SIG-M5 (cell line): ENCODE results near the gene GOLGA8T.
"Not testable (repeated sequence)": the region's sequence is repeated elsewhere in the genome, so short reads cannot be mapped to it uniquely, and the experiment has no call there.

Experiments
- DNase-seq: peaks from one replicate; lab custom pipeline; 2025; lab: John Stamatoyannopoulos, UW

The GOLGA8T gene

GRCh38 chr15:30192119-30192745, 57.4 kb downstream of the GOLGA8T start:
- not testable (repeated sequence) for DNase-seq

- DNase-seq: not testable (repeated sequence)
Measured at GRCh38 chr15:30192892-30193291, 58.0 kb downstream of the GOLGA8T start.
